Prostate gland (tissue), 2 donors: ENCODE results near the gene SGPP1. TPM values are rescaled to one million over a fixed set of nuclear protein-coding genes. Genes with fewer than 3 reads are reported as not detected.

ENCODE experiments used
- DNase-seq: peaks from one replicate; pipeline ENCODE4 v3.0.0-alpha.2; 2019; ENCODE audit warnings: low spot score
- H3K27ac ChIP-seq, 2 donors: fragments of 200-600 bp; sonication (generic); 2 replicates each; pipeline ENCODE4 v1.5.1; 2017 to 2019
- H3K27me3 ChIP-seq: fragments of 200-600 bp; sonication (generic); replicated peaks from 2 replicates; pipeline ENCODE4 v1.5.1; 2019; ENCODE audit not compliant: insufficient read depth
- H3K36me3 ChIP-seq, 2 donors: fragments of 200-600 bp; sonication (generic); 1 replicate in 1 of 2; 2 replicates in 1 of 2; pipeline versions ENCODE4 v1.5.1 to v1.8.1; 2017 to 2019
- H3K4me1 ChIP-seq: fragments of 200-600 bp; sonication (generic); replicated peaks from 2 replicates; pipeline ENCODE4 v1.5.1; 2019
- H3K4me3 ChIP-seq, 2 donors: fragments of 200-600 bp; sonication (generic); 2 replicates each; pipeline ENCODE4 v1.5.1; 2017 to 2019
- H3K9me3 ChIP-seq: fragments of 200-600 bp; sonication (generic); 2 replicates; pipeline ENCODE4 v1.5.1; 2017
- CTCF ChIP-seq, 4 experiments: fragments of 200-600 bp in 2 of 4; fragments of 450-650 bp in 2 of 4; sonication (generic) in 2 of 4; IDR thresholded peaks; 1 replicate in 3 of 4; 2 replicates in 1 of 4; pipeline ENCODE4 v1.5.1; 2016 to 2019; ENCODE audit warnings: antibody characterized with exemption in 4 of 4, mild to moderate bottlenecking in 2 of 4, moderate library complexity in 2 of 4
- POLR2A ChIP-seq: fragments of 450-650 bp; IDR thresholded peaks from one replicate; pipeline ENCODE4 v1.6.1; 2016; ENCODE audit warnings: antibody characterized with exemption, mild to moderate bottlenecking
- POLR2AphosphoS5 ChIP-seq: sonication (generic); formaldehyde crosslinking; IDR thresholded peaks from one replicate; pipeline ENCODE4 v1.6.1; 2017; ENCODE audit warnings: antibody characterized with exemption
- WGBS: methylation state at CpG from one replicate; pipeline ENCODE4 v1.1.5; 2018; 5-methylcytosine and 5-hydroxymethylcytosine counted together
- intact Hi-C: fragments of 100-400 bp; cut with DNase I; formaldehyde crosslinking; loops from one replicate; pipeline ENCODE4 v1.14.2; 2022
- total RNA-seq, 2 donors: library from RNA; depleted of rRNA; stranded (reverse); fragments of >200 nt; gene quantifications; one replicate each; pipeline ENCODE4 v1.1.0, GENCODE V29; 2016

SGPP1 gene
- total RNA-seq: 10 to 100 TPM; 19.7 to 37.5 TPM

GRCh38 chr14:63727736-63728728, at the start of gene SGPP1:
TSS of gene SGPP1 (minus strand) at chr14:63728065. CDS start at chr14:63727944, 121 bp downstream.
- Histone ChIP-seq H3K4me1 (no peaks in the 10 kb centered on the region), H3K9me3 (no peaks in the 10 kb centered on the region), H3K36me3 (no peaks in the 10 kb centered on the region), H3K4me3 (peak within 1 kb of the TSS; percentile 97 to 98), H3K27me3 (no peaks in the 10 kb centered on the region), H3K27ac (peak within 1 kb of the TSS; percentile 77 to 82)
- TF ChIP-seq POLR2AphosphoS5 (no peak), CTCF (IDR thresholded peaks at IDR 0.05) (peak in 3 of 4 experiments; percentile 12 to 30 (median 28)), POLR2A (peak; percentile 48)
- WGBS: 1% methylated on average over 78 of the region's 88 CpGs
- intact Hi-C loops: loop anchor here (2.0 to 5.0 kb wide), 2 partner anchors 86 to 185 kb away; partner anchors contain the start of genes PPP2R5E and WDR89
- DNase-seq: peak; percentile 58

GRCh38 chr14:63777024-63777423, 49.2 kb upstream of the SGPP1 start:
- Histone ChIP-seq H3K27me3 (no peaks in the 10 kb centered on the region), H3K27ac (no peak overlapping the region), H3K4me3 (no peak overlapping the region), H3K4me1 (no peaks in the 10 kb centered on the region), H3K9me3 (no peaks in the 10 kb centered on the region), H3K36me3 (no peaks in the 10 kb centered on the region)
- DNase-seq: no peak
- TF ChIP-seq CTCF (IDR thresholded peaks at IDR 0.05) (no peak), POLR2AphosphoS5 (no peak), POLR2A (no peak)
- intact Hi-C loops: no loop called here

GRCh38 chr14:63773504-63773903, 45.6 kb upstream of the SGPP1 start:
- TF ChIP-seq POLR2A: no peak
- no peak for TF ChIP-seq CTCF (IDR thresholded peaks at IDR 0.05)
- no peak for TF ChIP-seq POLR2AphosphoS5
- H3K27ac ChIP-seq: no peak overlapping the region
- H3K9me3 ChIP-seq: no peaks in the 10 kb centered on the region
- no peaks in the 10 kb centered on the region for H3K36me3 ChIP-seq
- DNase-seq: peak; percentile 14
- H3K4me3 ChIP-seq: no peak overlapping the region
- H3K4me1 ChIP-seq: no peaks in the 10 kb centered on the region
- H3K27me3 ChIP-seq: no peaks in the 10 kb centered on the region
- WGBS: 39% methylated on average over 4 of the region's 4 CpGs
- intact Hi-C loops: no loop called here

- intact Hi-C loops: no loop called here
- H3K4me3 ChIP-seq: no peak overlapping the region
- peak; percentile 50 for DNase-seq
- no peak for TF ChIP-seq POLR2AphosphoS5
- TF ChIP-seq CTCF (IDR thresholded peaks at IDR 0.05): peak; percentile 37 to 69 (median 66)
- TF ChIP-seq POLR2A: no peak
- no peak overlapping the region for H3K27ac ChIP-seq
- H3K36me3 ChIP-seq: no peaks in the 10 kb centered on the region
- H3K4me1 ChIP-seq: no peaks in the 10 kb centered on the region
- H3K9me3 ChIP-seq: no peaks in the 10 kb centered on the region
- WGBS: 41% methylated on average over 3 of the region's 3 CpGs
- H3K27me3 ChIP-seq: no peaks in the 10 kb centered on the region
Observed at GRCh38 chr14:63770187-63770807, 42.4 kb upstream of the SGPP1 start.
